Lower leg skin (tissue), 3 donors: ENCODE data around the gene SMPD3.

ENCODE experiments used
- CTCF ChIP-seq, 3 donors: fragments of 450-650 bp; IDR thresholded peaks; one replicate each; pipeline ENCODE4 v1.5.1; 2016; ENCODE audit warnings: antibody characterized with exemption in 3 of 3, mild to moderate bottlenecking in 3 of 3, moderate library complexity in 2 of 3
- POLR2A ChIP-seq, 2 donors: fragments of 450-650 bp; IDR thresholded peaks; one replicate each; pipeline ENCODE4 v1.6.1; 2016 to 2017; ENCODE audit warnings: antibody characterized with exemption in 2 of 2, mild to moderate bottlenecking in 1 of 2, moderate library complexity in 1 of 2

GRCh38 chr16:68488554-68488953 lies 40.2 kb upstream of the SMPD3 start:
- TF ChIP-seq CTCF (IDR thresholded peaks at IDR 0.05) (no peak), POLR2A (IDR thresholded peaks at IDR 0.05) (no peak)
